GM19395 (cell line): Measurements from ENCODE around the gene ABL1.

Source experiments
- ATAC-seq: cut with Tn5 transposase; IDR thresholded peaks from one replicate; pipeline ENCODE4 v1.9.1; 2021; ENCODE audit warnings: mild to moderate bottlenecking, moderate library complexity; ENCODE audit not compliant: unreplicated experiment

Gene ABL1

DNA sequence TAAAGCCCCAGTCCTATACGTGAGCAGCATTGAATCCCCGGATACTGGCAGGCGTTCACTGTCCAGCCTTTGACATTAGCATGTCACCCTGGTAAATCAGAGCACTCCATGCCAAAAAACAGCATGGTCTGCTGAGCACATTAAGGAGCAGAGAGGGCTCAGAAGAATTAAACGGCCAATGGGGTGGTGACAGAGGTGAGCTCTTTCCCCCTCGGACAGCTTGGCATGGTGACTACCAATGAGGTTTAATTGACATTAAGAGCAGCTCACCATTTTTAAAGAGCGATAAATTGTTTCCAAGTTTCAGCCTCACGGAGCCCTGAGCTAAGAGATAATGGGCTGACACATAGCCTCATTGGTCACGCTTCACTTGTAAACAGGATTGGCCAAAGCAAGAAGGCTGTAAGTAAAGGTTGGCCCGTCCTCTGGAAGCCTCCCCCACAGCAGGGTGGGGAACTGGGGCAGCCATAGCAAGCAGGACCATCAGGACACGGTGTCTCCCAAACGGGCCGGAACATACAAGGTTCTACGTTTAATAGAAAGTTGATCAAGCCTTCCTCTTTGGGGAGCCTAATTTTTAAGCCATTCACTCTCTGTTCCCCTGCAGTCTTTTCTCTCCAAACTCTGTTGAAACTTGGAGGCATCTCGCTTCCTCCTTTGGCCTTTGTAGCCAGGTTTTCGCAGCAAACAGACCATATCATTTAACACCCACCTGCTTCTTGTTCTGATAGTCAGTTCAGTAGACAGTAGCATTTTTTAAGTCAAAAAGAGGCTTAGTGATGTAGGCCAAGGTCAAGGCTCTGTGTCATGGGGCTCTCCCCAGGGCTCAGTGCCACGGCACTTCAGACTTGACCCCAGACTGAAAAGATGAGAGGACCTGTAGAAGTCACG lies 35.7 kb downstream of the ABL1 start:
- ATAC-seq: peak; percentile 76

DNA sequence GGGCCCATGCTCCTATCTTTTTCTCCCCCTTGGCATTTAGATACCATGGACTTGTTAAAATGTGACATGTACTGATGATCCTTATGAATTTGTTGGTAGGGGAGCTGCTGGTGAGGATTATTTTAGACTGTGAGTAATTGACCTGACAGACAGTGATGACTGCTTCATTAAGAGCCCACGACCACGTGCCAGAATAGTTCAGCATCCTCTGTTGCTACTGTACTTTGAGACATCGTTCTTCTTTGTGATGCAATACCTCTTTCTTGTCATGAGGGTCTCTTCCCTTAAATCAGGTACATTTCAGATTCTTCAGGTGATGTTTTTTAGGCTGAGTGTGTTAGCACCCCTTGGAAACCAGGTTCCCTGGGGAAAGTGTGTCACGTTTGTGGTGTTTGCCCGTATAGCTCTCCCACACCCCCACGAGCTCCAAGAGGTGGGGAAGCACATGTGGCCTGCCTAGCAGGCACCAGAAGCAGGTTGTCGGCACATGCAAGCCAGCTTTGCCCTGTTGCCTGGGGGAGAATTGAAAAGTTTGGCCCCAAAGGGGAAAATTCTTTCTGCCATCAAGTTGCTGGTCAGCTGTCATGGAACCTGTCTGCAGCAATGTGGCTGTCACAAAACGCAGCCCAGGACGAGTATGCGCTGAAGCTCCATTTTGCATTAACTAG lies 36.5 kb downstream of the ABL1 start:
- ATAC-seq: no peak

DNA sequence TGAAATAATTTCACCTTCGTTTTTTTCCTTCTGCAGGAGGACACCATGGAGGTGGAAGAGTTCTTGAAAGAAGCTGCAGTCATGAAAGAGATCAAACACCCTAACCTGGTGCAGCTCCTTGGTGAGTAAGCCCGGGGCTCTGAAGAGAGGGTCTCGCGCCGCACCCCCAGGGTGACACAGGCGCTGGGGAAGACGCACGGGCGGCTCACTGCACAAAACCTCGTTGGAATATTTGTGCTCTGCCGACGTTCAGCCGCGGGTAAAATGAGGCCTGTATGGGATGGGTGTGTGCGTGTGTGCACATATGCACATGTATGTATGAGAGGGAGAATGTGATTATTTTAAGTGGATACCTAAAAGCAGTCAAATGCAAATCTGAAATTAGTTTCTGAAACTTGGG lies 37.0 kb downstream of the ABL1 start:
- no peak for ATAC-seq

DNA sequence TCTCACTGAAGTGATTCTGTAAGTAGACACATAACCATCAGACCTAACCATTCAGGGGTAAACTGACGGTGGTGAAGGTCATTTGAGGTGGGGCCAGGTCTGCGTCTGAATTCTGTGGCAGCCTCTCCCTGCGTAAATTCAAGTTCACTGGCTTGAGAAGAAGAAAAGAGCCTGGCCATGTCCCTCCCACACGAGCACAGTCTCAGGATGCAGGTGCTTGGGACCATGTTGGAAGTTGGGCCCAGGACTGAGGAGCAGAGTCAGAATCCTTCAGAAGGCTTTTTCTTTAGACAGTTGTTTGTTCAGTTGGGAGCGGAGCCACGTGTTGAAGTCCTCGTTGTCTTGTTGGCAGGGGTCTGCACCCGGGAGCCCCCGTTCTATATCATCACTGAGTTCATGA lies 37.5 kb downstream of the ABL1 start:
- no peak for ATAC-seq

DNA sequence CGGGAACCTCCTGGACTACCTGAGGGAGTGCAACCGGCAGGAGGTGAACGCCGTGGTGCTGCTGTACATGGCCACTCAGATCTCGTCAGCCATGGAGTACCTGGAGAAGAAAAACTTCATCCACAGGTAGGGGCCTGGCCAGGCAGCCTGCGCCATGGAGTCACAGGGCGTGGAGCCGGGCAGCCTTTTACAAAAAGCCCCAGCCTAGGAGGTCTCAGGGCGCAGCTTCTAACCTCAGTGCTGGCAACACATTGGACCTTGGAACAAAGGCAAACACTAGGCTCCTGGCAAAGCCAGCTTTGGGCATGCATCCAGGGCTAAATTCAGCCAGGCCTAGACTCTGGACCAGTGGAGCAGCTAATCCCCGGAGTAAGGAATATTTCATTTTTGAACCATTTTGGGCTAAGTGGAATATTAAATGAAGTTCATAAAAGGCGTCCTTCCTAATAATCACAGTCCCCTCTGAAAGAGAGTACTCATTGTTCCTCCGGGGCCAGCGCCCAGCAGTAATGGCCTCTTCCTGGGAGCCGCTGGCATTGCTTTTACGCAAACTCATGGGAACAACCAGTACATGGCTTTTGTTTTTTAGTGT lies 38.0 kb downstream of the ABL1 start:
- no peak for ATAC-seq

DNA sequence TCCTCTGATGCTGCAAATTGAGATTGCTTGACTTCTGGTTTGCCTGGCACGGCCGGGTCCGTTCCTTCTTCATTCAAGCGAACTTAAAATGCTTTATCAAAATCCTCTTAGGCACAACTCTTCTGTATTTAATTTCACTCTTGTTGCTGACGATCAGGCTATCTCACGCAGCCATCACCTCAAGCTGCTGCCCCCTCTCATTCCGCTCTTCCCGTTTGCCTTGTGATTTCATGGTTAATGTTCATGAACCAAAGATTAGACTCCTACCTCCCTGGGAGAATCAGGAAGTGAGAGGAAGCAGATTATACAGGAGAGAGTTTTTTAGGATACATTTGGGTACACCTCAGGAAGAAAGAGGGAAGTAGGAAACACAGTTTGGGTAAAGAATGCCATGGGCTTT lies 38.9 kb downstream of the ABL1 start:
- ATAC-seq: no peak

DNA sequence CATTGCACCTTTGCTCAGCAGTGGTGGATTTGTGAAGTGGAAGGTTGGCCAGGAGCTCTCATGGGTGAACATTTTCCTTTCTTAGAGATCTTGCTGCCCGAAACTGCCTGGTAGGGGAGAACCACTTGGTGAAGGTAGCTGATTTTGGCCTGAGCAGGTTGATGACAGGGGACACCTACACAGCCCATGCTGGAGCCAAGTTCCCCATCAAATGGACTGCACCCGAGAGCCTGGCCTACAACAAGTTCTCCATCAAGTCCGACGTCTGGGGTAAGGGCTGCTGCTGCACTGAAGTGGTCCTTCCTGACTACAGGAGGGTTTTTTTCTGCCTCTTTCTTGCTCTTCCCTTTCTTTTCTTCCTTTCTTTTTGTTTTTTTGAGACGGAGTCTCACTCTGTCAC lies 39.7 kb downstream of the ABL1 start:
- no peak for ATAC-seq

DNA sequence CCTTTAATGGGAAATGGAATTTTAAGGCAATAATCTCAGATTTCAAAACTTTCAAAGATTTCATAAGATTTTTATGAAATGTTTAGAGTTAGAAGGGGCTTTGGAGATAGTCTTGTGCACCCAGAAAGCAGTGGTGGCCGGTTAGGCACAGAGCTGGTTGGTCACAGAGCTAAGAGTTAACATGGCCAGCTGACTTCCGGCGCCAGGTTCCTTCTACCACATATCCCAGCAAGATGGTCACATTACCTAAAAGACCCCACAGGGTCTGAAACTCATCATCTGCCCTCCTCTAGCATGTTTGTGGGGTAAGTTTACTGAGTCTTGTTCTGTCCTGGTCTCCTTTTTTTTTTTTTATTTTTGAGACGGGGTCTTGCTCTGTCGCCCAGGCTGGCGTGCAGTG lies 42.2 kb downstream of the ABL1 start:
- ATAC-seq: no peak

DNA sequence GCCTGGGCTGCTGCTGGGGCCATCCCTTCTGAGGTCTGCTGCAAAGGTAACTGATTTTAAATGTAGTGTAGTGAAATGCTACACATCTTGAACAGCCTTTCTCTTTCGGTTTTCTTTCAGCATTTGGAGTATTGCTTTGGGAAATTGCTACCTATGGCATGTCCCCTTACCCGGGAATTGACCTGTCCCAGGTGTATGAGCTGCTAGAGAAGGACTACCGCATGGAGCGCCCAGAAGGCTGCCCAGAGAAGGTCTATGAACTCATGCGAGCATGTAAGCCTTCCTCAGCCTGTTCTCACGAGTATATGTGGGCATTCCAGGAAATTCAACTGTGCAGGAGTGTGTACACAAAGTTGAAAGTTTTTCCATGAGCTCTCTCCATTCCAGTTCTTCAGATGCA lies 43.2 kb downstream of the ABL1 start:
- no peak for ATAC-seq

DNA sequence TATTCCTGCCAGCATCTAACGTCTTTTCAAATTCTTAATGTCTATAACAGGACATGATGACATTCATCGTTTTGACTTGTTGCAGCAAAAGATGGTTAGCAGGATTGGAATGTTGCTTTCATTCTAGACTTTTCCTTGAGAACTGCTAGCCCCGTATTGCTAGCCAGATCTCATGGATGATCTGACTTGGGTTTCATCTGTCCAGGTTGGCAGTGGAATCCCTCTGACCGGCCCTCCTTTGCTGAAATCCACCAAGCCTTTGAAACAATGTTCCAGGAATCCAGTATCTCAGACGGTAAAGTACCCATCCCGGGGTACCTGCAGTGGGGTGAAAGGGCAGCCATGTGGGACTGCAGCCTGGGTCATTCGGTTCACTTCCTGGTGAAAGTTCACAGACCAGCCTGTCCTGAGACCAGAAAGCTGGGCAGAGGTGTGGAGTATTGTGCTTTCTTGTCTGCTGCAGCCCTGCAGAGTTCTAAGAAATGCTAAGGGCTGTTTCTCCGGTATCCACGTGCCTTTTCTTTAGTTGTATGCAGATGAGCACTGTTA lies 44.9 kb downstream of the ABL1 start:
- no peak for ATAC-seq

DNA sequence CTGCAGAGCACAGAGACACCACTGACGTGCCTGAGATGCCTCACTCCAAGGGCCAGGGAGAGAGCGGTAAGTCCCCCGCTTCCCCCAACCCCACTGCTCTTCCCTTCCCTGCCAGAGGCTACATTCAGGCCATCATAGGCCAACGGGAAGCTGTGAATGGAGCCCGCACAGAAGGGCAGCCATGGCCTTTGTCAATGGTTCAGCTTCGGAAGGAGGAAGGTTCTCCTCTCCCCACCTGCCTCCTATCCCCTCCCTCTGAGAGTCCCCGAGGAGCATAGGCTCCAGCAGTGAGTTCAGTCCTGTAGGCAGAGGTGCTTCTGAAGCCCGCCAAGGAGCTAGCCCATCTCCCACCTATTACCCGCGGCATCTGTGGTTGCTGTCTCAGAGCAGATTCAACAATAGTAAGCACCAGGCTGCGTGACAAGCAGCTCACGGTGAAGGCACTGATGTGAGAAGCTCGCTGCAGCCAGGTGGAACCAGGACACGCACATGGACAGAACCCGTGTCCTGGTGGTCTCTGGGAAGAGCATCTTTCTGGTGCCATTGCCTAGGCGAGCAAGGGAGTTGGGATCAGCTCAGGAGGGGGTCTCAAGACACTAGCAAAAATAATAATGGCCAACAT lies 45.7 kb downstream of the ABL1 start:
- ATAC-seq: no peak

DNA sequence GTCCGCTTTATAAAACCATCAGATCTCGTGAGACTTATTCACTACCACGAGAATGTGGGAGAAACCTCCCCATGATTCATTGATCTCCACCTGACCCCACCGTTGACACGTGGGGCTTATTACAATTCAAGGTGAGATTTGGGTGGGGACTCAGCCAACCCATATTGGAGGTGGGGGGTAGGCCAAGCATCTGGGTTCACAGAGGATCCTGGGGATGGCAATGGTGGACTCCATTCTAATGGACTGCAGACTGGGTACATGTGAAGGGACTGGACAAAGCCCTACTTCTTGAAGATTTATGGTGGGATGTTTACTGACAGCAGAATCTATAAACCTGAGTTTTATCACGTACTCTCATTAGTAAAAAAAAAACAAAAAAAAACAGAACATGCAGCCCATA lies 46.5 kb downstream of the ABL1 start:
- no peak for ATAC-seq

DNA sequence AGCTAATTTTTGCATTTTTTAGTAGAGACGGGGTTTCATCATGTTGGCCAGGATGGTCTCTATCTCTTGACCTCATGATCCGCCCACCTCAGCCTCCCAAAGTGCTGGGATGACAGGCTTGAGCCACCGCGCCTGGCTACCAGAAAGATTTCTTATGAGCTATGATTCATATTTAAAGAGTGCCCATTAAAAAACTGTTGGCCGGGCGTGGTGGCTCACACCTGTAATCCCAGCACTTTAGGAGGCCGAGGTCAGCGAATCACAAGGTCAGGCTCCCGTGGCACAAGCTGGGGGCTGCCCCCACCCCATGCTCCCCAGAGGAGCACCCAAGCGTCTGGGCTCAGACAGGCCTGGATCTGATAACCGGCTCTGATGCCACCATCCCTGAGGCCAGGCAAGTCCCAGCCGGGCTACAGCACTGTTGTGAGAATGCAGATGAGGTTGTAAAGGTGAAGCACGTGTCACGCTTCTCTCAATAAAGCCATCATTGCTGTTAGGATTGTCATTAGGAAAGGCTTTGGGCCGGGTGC lies 47.7 kb downstream of the ABL1 start:
- ATAC-seq: no peak

DNA sequence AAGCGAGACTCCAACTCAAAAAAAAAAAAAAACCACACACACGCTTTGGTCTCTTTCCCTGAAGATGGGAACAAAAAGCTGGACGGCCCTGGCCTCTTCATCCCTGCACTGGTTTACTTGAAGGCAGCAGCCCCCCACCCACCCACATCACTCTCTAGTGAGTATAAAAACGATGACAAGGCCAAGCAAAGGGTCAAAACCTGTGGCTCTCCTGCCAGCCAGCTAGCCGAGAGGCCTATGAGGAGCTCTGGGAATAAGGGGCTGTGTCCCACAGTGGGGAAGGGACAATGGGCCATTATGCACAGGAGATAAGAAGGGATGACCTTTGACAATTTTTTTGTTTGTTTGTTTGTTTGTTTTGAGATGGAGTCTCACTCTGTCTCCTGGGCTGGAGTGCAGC lies 48.4 kb downstream of the ABL1 start:
- no peak for ATAC-seq

DNA sequence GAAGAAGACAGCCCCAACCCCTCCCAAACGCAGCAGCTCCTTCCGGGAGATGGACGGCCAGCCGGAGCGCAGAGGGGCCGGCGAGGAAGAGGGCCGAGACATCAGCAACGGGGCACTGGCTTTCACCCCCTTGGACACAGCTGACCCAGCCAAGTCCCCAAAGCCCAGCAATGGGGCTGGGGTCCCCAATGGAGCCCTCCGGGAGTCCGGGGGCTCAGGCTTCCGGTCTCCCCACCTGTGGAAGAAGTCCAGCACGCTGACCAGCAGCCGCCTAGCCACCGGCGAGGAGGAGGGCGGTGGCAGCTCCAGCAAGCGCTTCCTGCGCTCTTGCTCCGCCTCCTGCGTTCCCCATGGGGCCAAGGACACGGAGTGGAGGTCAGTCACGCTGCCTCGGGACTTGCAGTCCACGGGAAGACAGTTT lies 49.1 kb downstream of the ABL1 start:
- no peak for ATAC-seq

DNA sequence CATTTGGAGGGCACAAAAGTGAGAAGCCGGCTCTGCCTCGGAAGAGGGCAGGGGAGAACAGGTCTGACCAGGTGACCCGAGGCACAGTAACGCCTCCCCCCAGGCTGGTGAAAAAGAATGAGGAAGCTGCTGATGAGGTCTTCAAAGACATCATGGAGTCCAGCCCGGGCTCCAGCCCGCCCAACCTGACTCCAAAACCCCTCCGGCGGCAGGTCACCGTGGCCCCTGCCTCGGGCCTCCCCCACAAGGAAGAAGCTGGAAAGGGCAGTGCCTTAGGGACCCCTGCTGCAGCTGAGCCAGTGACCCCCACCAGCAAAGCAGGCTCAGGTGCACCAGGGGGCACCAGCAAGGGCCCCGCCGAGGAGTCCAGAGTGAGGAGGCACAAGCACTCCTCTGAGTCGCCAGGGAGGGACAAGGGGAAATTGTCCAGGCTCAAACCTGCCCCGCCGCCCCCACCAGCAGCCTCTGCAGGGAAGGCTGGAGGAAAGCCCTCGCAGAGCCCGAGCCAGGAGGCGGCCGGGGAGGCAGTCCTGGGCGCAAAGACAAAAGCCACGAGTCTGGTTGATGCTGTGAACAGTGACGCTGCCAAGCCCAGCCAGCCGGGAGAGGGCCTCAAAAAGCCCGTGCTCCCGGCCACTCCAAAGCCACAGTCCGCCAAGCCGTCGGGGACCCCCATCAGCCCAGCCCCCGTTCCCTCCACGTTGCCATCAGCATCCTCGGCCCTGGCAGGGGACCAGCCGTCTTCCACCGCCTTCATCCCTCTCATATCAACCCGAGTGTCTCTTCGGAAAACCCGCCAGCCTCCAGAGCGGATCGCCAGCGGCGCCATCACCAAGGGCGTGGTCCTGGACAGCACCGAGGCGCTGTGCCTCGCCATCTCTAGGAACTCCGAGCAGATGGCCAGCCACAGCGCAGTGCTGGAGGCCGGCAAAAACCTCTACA lies 49.8 kb downstream of the ABL1 start:
- ATAC-seq: no peak

DNA sequence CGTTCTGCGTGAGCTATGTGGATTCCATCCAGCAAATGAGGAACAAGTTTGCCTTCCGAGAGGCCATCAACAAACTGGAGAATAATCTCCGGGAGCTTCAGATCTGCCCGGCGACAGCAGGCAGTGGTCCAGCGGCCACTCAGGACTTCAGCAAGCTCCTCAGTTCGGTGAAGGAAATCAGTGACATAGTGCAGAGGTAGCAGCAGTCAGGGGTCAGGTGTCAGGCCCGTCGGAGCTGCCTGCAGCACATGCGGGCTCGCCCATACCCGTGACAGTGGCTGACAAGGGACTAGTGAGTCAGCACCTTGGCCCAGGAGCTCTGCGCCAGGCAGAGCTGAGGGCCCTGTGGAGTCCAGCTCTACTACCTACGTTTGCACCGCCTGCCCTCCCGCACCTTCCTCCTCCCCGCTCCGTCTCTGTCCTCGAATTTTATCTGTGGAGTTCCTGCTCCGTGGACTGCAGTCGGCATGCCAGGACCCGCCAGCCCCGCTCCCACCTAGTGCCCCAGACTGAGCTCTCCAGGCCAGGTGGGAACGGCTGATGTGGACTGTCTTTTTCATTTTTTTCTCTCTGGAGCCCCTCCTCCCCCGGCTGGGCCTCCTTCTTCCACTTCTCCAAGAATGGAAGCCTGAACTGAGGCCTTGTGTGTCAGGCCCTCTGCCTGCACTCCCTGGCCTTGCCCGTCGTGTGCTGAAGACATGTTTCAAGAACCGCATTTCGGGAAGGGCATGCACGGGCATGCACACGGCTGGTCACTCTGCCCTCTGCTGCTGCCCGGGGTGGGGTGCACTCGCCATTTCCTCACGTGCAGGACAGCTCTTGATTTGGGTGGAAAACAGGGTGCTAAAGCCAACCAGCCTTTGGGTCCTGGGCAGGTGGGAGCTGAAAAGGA lies 50.7 kb downstream of the ABL1 start:
- ATAC-seq: no peak

DNA sequence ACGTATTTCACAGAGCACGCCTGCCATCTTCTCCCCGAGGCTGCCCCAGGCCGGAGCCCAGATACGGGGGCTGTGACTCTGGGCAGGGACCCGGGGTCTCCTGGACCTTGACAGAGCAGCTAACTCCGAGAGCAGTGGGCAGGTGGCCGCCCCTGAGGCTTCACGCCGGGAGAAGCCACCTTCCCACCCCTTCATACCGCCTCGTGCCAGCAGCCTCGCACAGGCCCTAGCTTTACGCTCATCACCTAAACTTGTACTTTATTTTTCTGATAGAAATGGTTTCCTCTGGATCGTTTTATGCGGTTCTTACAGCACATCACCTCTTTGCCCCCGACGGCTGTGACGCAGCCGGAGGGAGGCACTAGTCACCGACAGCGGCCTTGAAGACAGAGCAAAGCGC lies 51.9 kb downstream of the ABL1 start:
- no peak for ATAC-seq
